Sigmoid colon (tissue), 4 donors: ENCODE results near the gene NFX1.

Source experiments
- CTCF ChIP-seq, 4 experiments: fragments of 450-650 bp in 3 of 4; fragments of 200-600 bp in 1 of 4; IDR thresholded peaks; one replicate each; pipeline ENCODE4 v1.5.1; 2016 to 2019; ENCODE audit warnings: antibody characterized with exemption in 4 of 4, mild to moderate bottlenecking in 3 of 4, moderate library complexity in 2 of 4
- EP300 ChIP-seq, 4 donors: sonication (generic); formaldehyde crosslinking; IDR thresholded peaks; one replicate each; pipeline ENCODE4 v1.6.1; 2017; ENCODE audit warnings: antibody characterized with exemption in 4 of 4
- POLR2A ChIP-seq, 2 donors: fragments of 450-650 bp; IDR thresholded peaks; one replicate each; pipeline ENCODE4 v1.6.1; 2016; ENCODE audit warnings: antibody characterized with exemption in 2 of 2, mild to moderate bottlenecking in 2 of 2, moderate library complexity in 2 of 2

GRCh38 chr9:33306037-33306436, 15.7 kb downstream of the NFX1 start:
- TF ChIP-seq CTCF (IDR thresholded peaks at IDR 0.05) (no peak), POLR2A (IDR thresholded peaks at IDR 0.05) (no peak), EP300 (IDR thresholded peaks at IDR 0.05) (no peak)
